HG02970 (cell line): ENCODE results near the gene DDI2.
"Not testable (repeated sequence)": the region's sequence is repeated elsewhere in the genome, so short reads cannot be mapped to it uniquely, and the experiment has no call there.

Experiments used
- ATAC-seq: cut with Tn5 transposase; IDR thresholded peaks from one replicate; pipeline ENCODE4 v1.9.1; 2021; ENCODE audit warnings: mild to moderate bottlenecking, moderate library complexity, moderate number of reproducible peaks; ENCODE audit not compliant: unreplicated experiment, low FRiP score

DDI2 gene

GRCh38 chr1:15604400-15604799 is 12.9 kb upstream of the DDI2 start:
- ATAC-seq = not testable (repeated sequence)

- ATAC-seq = no peak
Measured at GRCh38 chr1:15605398-15606383, 11.6 kb upstream of the DDI2 start.

GRCh38 chr1:15609631-15610030 is 7.6 kb upstream of the DDI2 start:
- no peak for ATAC-seq

DNA sequence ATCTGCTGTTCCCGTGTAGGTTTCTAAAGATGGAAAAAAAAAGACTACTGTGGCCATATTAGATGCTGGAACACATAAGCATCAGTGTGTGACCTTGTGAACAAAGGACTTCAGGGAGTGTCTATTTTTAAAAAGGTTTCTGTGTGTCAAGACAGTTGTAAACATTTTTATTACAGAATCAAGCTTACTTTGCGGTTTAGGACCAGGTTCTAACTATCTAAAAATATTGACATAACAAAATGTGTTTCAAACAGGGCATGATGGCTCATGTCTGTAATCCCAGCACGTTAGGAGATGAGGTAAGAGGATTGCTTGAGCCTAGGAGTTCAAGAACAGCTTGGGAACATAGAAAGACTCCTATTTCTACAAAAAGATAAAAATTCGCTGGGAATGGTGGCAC is 7.1 kb upstream of the DDI2 start:
- no peak for ATAC-seq

- ATAC-seq = no peak
Measured at GRCh38 chr1:15616373-15617172, 685 bp upstream of the DDI2 start.

DNA sequence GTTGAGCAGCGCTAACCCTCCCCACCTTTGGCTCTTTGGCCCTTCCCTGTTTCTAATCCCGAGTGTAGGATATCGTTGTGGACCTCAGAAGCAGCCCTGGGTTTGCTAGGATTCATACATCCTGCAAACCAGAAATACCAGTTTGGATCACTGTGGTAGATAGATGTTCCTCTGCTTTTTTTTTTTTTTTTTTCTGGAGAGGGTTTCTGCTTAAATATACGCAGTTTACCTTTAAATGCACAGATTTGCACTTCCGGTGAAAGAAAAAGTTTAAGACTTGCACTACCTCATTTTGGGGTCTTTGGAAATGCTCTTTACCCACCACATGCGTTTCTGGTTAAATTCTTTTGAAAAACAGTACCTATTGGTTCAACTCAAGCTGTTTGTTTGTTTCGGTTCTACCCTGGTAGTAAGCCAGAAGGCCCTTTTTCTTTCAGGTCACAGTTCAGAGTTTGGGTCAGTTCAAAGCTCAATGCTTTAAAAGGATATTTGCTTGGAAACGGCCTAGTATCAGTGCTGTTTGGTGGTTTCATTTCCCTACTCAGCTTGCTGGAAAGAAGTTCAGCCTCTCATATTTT is 908 bp downstream of the DDI2 start:
- ATAC-seq = peak; percentile 34

DNA sequence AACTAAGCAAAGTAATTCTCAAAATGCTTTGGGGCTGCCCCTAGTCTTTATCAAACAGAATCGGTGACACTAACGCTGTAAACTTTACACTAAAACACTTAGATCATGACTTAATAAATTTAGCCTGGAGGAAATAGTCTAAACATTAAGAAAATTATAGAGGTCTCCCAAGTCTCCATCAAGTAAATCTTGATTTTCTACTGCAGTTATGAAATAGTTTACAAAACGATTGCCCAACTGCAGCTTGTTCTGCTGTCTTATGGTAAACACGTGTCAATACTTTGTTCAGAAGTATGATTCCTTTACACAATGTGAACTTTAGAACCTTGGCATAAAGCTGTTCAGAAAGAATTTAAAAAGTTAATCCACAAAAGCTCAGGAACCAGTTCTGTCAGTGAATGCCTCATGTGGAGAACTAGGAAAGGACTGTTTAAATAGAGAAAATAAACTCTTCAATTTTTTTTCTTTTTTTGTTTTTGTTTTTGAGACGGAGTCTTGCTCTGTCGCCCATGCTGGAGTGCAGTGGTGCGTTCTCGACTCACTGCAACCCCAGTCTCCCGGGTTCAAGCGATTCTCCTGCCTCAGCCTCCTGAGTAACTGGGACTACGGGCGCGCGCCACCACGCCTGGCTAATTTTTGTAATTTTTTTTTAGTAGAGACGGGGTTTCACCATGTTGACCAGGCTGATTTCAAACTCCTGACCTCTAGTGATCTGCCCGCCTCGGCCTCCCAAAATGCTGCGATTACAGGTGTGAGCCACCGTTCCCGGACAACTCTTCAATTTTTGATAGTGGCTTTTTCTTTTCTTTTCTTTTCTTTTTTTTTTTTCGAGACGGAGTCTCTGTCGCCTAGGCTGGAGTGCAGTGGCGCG is 1.6 kb downstream of the DDI2 start:
- no peak for ATAC-seq

DNA sequence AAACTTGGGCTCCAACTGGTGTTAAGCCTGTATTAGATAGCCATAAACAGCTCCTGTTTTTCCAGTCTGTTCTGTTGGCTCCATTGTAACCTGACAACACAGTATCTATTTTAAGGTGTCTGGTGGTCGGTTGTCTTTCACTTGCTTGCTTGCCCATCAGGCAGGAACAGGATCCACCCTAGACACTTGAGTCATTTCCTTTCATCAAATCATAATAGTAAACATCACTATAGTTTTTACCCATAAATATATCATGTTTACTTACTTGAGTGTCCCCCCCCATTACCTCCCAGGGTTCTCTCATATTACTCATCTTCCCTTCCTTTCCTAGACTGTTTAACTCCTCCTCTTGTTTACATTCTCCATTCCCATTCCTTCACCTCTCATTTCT is 2.9 kb downstream of the DDI2 start:
- no peak for ATAC-seq

DNA sequence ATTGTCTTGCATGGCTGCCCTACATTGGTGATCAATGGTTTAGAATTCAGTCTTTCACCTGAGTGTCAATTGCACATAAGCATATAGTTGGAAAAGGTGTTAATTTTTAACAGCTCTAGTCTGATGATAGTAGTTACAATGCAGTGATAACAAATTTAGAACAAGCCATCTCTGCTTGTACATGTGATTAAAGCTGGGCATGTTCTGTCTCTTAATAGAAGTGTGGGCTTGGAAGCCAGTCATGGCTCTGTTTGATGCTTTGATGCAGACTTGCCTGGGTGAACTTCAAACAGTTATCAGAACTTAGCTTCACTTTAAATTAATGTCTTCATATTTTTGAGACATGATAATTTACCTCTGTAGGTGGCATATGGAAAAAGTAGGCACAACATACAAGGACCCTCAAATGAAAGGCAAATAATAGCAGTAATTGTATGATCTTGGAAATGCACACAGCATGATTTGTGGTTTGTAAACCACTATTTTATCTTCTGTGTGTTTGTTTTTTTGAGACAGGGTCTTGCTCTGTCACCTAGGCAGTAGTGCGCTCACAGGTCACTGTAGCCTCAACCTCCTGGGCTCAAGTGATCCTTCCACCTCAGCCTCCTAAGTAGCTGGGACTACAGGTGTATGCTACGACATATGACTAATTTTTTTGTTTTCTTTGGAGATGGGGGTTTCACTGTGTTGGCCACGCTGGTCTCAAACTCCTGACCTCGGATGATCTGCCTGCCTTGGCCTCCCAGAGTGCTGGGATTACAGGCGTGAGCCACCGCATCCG is 3.8 kb downstream of the DDI2 start:
- ATAC-seq = no peak

GRCh38 chr1:15621975-15622374 is 4.7 kb downstream of the DDI2 start:
- no peak for ATAC-seq

DNA sequence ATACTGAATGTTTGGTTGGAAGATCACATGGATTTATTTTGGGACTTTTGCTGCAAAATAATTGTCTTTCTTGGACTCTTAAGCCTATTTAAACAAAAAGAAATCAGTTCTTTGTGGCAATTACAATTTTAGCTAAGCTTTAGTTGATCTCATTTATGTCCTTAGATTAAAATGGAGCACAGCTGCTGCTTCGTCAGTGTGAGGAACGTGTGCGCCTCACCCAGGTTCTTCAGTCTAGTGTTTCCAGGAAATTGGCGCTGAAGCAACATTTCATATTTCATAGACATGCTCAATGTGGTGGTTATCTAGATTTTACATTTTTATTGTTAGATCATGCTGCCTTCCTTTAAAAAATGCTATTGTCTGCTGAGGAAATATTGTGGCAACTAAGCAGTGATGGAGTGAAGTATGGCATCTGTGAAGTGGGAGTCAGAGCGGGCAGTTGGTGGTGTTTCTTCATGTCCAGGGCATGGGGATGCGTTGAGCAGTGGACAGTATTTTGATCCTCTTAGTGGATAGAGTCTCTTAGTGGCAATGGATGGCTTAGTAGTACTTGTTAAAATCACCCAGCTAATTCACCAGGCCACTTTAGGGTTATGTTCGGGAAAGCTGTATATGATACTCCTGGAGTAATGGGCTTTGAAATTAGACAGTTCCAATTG is 5.6 kb downstream of the DDI2 start:
- ATAC-seq = no peak

DNA sequence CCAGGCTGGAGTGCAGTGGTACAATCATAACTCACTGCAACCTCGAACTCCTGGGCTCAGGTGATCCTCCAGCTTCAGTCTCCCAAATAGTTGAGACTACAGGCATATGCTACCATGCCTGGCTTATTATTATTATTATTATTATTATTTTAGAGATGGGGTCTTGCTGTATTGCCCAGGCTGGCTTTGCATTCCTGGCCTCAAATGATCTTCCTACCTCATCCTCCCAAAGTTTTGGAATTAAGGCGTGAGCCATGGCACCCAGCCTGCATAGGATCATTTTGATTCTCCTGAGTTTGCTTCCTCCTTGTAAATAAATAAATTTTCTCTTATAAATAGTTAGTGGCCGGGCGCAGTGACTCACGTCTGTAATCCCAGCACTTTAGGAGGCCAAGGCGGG is 6.2 kb downstream of the DDI2 start:
- no peak for ATAC-seq

DNA sequence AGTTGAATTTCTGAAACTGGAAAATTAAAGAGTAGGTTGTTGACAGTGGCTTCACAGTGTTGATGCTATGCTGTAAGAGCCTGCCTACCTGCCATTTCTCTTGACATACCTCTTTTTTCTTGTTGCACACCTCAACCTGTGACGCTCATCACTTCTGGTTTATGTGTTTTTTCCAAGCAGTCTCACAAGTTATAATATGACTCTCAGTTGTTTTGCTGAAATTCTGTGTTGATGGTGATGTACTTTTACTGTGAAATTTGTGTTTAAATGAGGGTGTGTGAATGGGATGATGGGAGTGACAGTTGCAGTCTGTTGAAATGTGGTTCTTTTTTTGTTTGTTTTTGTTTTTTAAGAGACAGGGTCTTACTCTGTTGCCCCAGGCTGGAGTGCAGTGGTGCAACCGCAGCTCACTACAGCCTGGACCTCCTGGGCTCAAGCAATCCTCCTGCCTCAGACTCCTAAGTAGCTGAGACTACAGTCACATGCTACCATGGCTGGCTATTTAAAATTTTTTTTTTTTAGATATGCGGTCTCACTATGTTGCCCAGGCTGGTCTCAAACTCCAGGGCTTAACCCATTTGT is 7.0 kb downstream of the DDI2 start:
- ATAC-seq = no peak

- ATAC-seq = no peak
Measured at GRCh38 chr1:15625056-15625917, 8.0 kb downstream of the DDI2 start.

DNA sequence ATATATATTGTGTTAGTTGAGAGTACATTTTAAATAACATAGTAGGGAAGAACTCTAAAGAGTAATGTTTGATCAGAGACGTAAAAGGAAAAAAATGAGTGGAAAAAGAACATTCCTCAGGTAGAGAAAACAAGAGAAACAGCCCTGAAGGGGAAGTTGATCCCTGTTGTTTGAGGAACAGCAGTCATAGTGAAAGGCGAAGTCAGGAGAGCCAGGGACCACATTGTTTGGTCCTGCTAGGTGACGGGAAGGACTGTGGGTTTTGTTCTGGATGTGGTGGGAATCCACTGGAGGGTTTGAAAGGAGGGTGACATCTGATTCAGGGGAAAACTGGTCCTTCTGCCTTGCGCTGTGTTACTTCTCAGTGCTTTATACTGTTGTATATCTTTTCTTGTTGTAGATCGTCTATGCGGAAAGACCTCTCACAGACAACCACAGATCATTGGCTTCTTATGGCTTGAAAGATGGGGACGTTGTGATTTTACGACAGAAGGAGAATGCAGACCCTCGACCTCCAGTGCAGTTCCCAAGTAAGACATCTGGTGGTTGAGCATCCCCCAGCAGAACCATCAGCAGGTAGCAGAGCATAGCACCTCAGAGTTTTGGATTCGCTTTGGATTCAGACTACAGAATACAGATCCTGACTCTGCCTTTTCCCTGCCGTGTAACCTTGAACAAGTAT is 9.2 kb downstream of the DDI2 start:
- ATAC-seq = no peak

- ATAC-seq = peak; percentile 70
Measured at GRCh38 chr1:15627343-15627988, 10.2 kb downstream of the DDI2 start.

- ATAC-seq = peak; percentile 26
Measured at GRCh38 chr1:15628003-15628402, 10.7 kb downstream of the DDI2 start.
